Stimulated activated CD4-positive, alpha-beta T cell treated with anti-CD3 and anti-CD28 coated beads, Interleukin-12 subunit alpha, Interleukin-12 subunit beta, amount 100 ng/mL, for 4 hours (primary cell): ENCODE results near the gene CA11.
A peak's percentile ranks its signal among the peaks of the same experiment; 100 is the strongest.

Experiments used
- DNase-seq: peaks from one replicate; pipeline ENCODE4 v3.0.0-alpha.2; 2020

Gene CA11

DNA sequence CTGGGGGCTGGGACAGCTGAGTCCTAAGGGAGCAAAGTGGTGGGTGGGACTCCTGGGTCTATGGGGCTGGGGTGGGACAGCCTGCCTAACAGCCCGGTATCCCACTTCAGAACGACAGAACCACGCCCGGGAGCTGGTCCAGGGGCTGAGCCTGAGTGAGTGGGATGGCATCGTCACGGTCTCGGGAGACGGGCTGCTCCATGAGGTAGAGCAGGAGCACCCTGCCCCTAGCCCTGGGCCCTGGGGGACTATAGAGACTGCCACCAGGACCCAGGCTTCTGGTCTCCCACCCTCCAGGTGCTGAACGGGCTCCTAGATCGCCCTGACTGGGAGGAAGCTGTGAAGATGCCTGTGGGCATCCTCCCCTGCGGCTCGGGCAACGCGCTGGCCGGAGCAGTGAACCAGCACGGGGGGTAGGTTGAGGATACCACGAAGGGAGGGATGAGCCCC, 18.1 kb downstream of the CA11 start:
- DNase-seq = no peak

DNA sequence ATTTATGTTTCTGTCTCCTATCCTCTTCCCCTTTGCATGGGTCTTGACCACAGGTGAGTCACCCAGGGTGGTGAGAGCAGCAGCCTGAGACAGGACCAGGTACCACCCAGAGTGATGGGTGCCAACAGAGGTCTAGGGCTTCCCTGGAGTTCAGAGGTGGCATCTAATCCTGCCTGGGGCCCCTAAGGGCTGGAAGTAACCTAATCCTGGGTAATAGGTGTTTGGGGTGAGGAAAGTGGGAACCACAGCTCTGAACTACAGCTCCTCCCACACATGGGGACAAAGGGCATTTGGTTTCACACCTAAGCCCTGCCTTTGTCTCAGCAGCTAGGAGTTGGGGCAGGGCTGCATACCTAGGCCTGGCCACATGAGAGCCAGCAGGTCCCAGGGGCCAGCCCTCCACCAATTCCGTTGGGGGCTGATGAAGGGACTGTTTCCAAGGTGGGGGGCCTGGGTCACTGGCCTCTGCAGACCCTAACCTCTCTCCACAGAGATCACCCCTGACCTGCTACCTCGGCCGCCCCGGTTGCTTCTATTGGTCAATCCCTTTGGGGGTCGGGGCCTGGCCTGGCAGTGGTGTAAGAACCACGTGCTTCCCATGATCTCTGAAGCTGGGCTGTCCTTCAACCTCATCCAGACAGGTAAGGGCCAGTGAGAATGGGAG, 18.7 kb downstream of the CA11 start:
- no peak for DNase-seq

DNA sequence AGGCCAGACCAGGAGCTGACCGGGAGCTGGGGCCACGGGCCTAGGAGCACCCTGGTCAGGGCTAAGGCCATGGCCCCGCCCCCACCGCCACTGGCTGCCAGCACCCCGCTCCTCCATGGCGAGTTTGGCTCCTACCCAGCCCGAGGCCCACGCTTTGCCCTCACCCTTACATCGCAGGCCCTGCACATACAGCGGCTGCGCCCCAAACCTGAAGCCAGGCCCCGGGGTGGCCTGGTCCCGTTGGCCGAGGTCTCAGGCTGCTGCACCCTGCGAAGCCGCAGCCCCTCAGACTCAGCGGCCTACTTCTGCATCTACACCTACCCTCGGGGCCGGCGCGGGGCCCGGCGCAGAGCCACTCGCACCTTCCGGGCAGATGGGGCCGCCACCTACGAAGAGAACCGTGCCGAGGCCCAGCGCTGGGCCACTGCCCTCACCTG, 20.1 kb downstream of the CA11 start:
- no peak for DNase-seq

DNA sequence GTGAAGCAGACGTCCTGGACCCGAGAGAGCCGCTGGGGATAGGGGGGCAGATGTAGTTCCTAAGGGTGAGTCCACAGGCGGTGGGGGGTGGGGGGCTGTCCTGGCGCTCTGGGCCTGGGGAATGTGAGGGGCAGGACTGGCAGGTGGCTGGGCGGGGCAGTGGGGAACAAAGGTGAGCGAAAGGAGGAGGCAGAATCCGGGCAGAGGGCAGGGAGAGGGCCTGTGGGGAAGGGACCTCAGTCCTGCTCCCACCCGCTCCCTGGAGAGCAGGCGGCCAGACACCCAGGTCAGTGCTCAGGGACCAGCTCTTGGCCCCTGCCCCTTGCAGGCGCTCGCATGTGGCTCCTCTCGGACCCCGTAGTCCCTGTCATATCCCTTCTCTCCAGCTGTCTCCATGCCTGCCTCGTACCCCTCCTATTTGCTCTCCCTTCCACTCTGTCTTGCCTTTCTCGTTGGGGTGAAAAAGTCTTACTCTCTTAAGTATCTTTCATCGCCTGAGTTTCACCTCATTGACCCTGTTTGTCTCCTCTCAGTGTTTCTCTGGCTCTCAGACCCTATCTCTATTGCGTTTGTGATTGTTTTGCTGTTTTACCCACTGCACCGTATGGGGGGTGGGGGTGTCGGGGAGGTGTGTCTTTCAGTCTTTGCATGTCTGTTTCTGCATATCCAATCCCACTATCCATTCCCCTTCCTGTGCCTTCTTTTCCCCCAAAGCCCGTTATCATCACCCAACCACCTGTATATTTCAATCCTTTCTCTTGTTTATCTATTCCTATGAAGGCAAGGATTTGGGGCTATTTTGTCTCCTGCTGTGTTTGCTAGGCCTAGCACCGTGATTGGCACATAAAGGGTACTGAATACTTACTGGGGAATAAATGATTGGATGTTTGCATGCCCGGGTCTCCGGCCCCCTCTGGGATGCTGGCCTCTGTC, 20.9 kb downstream of the CA11 start:
- DNase-seq = no peak

DNA sequence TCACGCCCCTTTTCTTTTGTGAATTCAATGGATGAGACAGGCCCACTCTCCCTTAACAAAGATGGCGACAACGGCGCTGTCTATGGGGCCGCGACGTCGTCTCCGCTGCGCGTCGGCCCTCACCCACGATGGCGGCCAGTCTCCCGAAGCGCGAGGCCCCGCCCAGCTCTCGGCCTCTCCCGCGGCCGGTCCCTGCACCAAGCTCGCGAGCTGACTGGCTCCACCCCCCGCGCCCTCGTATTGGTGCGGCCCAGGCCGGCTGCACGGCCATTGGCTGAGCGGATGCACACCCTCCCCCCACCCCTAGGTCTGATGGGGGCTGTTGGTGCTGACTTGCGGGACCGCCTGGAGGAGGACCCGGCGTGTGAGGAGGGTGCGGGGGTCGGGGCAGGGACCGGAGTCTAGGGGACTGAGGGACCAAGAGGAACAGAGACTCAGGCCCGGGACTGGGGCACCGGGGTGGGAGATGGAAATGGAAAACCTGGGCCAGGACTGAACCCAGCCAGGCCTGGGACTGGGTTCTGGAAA, 21.9 kb downstream of the CA11 start:
- peak; percentile 98 for DNase-seq

DNA sequence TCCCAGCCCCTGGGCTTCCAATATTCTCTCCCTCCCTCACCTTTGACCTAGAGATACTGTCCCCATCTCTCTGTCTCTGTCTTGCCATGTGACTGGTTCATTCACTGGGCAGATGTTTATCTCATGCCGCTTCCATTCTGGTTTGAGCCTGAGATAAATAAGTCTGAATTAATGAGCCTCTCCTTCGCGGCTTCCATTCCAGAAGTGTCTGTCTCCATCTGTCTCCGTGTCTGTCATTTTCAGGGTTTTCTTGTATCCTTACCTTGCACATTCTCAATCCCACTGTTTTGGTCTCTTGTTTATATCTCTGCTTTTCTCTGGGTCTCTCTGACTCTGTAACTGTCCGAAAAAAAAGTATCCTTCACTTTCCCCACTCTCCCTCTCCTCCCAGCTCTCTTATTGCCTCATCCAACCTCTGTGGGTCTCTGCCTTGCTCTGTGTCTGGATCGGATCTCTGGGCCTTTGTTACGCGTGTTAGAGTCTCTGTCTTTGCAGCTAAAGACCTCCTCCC, 22.4 kb downstream of the CA11 start:
- no peak for DNase-seq

DNA sequence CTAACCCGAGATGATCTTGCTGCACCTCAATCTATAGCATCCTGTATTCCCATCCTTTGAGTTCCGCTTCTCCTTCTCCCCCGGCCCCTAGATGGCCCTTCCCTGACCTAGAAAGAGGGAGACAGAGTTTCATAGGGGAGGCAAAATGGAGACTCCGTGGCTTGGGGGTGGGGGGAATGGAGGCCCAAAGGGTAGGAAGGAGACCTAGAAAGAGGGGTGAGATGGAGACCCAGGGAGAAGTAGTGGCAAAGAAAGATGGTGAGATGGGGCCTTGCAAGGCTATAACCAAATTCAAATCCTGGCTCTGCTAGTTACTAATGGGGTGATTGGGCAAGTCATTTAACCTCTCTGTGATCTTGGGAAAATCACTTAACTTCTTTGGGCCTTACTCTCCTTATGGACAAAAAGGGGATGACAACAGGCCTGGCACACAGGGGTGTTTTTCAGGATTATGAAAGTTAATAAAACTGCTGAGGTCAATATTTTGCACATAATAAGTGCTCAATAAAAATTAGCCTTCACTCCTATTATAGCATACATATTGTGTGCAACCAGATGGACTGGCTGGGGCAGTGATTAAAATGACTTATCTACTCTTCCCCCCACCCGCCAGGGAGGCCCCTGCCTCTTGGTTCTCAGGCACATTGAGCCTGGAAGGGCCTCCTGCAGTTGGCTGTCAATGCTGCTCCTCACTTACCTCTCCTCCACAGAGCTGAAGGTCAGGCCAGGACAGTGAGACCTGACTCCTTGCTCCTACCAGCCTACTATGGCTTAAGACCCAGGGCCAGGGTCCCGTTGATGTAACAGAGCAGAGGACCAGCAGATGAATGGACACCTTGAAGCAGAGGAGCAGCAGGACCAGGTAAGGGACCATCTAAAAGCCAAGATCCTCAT, 26.0 kb downstream of the CA11 start:
- no peak for DNase-seq

DNA sequence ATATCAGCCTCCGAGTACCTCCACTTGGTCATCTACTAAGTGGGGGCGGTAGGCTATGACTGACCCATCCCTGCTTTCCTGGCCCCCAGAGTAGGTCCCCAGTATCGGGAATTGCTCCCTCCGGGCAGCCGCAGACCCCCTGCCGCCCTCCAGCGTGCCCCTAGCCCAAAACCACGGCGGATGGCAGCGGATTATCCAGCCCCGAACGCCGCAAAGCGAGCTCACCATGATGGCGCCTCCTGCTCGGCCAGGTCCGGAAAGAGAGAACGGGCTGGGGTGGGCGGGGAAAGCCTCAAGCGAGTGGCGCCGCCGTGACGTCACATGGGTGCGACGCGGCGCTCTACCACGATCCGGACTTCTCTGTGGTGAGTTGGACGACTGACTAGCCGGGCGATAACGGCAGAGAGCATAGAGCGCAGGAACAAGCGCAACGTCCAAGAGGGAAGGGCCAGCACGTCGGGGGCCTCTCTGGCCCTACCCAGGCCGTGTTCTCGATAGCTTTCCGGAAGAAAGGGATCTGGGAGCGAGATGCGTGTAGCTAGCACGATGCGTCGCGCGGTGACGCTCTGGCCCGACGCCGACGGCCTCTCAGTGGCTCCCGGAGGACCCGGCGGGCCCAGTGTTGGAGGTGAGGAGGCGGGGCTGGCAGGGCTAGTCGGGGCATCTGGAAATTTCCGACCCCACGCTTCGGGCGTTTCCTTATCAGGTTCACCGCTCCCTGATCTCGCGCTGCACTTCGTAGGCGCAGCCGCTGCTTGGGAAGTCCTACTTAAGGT, 26.9 kb downstream of the CA11 start, which contains the start of the genes RPL18 and SPHK2:
RPL18 (minus strand) TSS at position 263 of the 776 bp plus-strand sequence; CDS start at position 228, 35 bp downstream.
SPHK2 (plus strand) TSS at position 591 of the 776 bp plus-strand sequence. CDS start 1,009 bp downstream, outside the sequence.
- DNase-seq = peak; percentile 96

DNA sequence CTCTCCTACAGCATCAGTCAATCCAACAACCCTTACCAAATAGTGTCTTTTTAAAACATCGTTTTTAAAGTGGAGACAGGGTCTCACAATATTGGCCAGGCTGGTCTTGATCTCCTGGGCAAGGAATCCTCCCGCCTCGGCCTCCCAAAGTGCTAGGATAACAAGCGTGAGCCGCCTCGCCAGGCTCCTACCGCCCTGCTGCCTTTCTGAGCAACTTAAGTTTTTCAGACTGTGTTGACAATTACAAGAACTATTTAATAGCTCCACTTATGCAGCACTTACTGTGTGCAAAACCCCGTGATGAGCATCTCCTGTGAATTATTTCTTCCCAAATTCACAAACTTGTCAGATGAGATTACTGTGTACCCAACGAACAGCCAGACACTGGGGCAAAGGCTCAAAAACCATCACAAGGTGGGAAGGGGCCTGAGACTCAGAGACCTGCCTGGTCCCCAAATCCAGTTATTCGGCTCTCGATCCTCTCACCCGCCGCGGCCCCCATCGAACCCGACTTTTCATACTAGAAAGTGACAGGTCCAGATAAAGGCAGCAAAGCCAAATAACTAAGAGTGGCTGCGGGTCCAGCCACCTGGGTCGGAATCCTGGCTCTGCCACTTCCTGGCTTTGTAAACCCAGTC, 27.6 kb downstream of the CA11 start:
- DNase-seq = no peak

DNA sequence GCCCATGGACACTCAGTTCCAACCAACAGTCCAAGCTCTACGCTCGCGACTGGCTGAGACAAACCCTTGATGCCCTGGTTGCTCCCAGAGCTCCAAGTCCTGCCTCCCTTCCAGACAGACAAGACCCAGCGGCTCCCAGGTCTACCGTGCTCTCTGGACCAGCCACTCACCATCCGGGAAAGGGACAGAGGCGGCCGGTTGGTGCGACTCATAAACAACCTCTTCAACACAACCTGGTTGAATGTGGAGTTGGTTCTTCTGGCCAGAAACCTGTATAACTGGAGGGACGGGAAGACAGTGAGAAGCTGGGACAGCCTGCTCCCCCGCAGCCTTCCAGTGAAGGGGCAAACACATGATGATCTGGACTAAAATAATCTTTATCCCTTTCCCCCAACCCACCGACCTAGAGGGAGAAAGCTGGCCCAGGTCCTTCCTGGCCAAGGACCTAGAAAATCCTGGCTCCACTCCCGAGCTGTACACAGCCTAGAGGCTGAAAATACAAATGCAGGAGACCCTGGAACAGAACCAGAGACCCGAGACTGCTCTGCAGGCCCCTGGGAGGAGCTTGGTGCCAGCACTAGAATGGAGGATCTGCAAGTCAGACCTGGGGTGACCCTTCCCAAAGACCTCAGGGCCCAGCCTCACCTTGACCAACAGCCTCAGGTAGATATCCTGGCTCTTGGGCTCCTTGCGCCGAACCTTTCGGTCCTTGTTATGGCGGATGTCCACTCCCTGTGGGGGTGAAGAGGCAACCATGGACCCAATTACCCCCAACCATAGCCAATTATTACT, 28.6 kb downstream of the CA11 start:
- no peak for DNase-seq

DNA sequence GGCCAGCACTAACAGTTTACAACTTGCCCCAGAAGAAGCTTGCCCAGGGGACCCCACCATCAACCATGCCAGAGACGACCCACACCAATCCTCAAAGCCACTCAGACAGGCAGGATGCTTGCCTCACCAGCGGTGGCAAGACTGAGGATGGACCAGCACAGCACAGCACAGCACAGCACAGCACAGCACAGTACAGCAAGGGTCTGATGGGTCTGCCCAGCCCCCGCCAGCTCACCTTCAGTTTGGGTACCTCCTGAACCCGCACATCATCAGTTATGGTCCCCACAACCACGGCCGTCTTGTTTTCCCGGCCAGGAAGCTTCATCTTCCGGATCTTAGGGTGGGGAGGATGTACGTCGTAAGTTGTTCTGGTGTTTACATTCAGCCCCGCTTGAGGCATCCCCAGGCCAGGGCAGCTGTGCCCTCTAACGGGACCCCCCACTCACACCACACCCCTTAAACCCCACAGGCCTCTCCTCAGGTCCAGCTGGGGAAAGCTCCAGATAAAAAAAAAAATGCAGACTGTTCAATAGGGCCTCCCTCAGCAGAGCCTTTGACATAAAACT, 29.4 kb downstream of the CA11 start:
- no peak for DNase-seq

DNA sequence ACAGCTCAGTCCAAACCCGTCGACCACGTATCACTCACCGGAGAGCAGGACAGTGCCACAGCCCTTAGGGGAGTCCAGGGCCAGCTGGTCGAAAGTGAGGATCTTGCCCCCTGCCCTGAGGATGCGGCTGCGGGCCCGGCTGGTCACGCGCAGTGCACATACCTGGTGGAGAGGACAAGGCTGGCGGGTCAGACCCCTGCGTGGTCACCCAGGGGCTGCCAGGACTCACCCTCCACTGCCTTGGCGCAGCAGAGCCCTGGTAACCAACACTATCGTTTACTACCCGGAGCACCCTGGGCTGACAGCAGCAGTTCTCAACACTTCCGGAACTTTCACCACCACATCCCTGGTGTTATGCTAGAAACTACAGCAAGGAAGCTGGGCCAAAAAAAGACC, 29.9 kb downstream of the CA11 start:
- DNase-seq = no peak

DNA sequence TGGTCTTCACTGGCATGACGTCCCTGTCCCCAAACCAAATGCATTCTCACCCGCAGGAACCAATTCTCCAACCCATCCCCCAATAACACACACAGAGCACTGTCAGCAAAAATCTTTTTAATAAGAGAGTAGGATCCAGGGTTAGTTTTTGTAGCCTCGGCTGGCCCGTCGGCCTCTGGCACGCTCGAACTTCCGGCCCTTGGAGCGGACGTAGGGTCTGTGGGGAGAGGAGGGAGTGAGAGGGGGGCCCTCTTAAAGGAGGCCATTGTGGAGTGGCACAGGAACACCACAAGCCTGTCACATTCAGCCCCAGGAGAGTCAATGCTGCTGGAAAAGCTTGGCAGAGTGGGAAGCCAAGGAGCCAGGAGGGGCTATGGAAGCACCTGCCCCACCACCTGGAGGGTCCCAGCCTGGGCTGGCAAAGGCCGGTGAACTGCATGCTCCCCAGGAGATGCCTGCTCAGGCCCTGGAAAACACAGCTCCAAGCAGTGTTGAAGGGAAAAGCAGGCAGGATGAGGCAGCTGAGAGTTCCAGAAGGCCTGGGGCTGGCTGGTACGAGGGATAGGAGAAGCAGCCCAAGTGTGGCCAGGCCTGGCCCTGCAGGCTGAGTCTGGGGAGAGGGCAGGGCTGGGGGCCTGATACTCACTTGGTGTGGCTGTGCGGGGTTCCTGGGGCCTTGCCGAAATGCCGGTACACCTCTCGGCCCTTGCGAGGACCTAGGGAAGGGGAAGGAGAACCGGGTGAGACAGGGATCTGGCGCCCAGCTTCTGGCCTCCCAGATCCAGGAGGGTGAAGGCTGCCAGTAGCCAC, 30.6 kb downstream of the CA11 start:
- DNase-seq = no peak

DNA sequence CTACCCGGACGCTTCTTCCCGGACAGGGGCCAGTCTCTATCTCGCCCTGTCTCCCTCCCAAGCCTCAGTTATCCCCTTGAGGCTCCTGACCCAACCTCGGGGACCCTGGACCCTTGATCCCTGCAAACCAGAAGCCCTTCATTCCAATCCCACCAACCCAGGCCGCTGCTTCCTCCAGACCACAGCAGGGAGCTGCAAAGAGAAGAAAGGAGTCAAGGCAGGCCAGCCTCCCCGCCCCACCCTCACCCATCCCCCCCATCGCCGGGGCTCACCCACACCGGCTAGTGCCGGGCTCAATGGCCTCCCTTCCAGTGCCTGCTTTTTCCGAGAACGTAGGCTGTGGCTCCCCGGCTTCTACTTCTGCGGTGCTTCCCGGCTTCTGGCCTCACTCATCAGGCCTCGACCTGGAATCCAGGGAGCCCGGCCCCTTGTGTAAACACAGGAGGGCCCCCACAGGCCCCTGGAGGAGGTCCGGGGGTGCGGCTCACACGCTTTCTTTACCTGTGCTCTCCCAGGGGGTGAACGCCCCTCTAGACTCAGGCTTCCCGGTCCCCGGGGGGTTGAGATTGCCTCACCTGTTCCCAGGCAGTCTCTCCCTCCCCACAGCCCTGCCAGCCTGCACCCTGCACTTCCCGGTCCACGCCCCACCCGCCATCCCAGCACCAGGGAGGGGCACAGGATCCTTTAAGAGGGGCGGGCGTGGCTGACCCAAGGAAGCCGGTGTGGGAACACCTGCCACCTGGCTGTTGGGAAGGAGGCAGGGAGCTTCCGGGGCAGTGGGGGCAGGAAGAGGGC, 31.4 kb downstream of the CA11 start, which contains the start of gene FAM83E:
FAM83E (minus strand) TSS at position 641 of the 795 bp plus-strand sequence. CDS start 1,704 bp downstream, outside the sequence.
- DNase-seq = peak; percentile 40

DNA sequence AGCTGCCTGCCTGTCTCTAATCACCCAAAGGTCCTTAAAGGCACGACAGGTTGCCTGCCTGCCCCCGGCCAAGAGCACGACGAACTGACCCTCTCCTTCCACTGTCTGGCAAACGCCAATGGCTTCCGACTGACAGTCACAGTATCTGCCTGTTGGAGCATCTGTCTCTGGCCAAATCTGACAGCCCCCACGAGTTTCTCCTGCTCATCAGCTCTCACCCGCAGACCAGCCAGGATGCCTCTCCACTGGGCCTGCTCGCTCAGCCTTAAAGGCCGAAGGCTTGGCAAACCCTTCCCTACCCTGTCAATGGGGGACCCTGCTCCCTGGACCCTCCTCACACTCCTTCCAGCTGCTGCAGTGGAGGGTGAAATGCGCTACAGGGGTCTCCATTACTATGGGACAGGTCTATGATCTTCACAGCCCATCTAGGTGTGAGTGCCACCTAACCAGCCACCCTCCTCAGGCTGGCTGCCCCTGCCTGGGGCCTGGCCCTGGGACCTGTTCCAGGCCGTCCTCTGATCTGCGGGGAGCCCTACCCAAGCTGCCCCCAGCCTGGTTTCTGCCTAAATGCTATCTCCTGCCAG, 32.0 kb downstream of the CA11 start:
- DNase-seq = no peak

DNA sequence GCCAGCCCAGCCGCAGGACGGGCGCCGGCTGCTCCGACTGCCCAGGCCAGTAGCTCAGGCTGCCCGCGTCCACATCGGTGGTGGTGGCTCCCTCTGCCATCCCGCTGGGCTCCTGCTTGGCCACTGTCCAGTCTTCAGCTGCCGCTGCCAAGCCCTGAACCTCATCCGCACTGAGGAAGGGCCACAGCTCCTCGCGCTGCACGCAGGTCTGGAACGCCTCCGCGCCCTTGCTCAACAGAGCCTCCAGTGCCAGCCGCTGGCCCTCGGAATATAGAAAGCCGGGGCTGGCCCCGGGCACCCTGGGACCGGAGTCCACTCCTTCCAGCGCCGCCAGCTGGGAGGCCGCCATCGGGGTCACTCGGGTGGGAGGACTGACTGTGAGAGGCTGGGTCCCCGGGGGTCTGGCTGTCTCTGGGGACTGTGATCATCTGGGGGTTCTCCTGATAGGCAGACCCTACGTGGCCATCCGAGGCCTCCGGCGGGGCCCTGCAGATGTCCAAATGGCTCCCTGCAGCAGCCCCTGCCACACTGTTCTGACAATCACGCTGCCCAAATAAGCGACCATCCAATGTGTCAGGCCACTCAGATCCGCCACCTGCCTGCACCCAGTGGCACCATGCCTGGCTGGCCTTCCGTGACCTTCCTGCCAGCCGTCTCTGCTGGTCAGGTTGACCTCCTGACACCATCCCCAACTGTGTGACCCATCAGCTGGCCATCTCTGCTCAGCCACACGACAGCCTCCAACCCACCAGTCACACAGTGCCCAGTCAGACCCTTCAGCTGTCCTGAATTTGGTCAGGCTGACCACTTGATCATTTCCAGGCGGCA, 32.7 kb downstream of the CA11 start:
- DNase-seq = no peak
